ENCODE data around the gene NR2C2. TPM values are rescaled to one million over a fixed set of nuclear protein-coding genes. Genes with fewer than 3 reads are reported as not detected.

NR2C2 gene
- total and polyA plus RNA-seq, 10 of the 15 experiments (the other 5 are each of a cell fraction or from before 2014, with no cell fraction given), result 2.7 to 30.3 (median 18.3) TPM

GRCh38 chr3:14921034-14921616, 26.3 kb upstream of the NR2C2 start (continued):
- no peak for TF ChIP-seq ESRRA (IDR thresholded peaks at IDR 0.05; ENCODE audit: low read length)
- no peak for TF ChIP-seq SP1 (IDR thresholded peaks at IDR 0.05; ENCODE audit: low read depth, low read length)
- TF ChIP-seq TARDBP (IDR thresholded peaks at IDR 0.05; ENCODE audit: borderline replicate concordance), result 0 out of 2 replicates have a peak, but pooled peaks have one; percentile 50

GRCh38 chr3:14921811-14922705, 25.3 kb upstream of the NR2C2 start:
- Histone ChIP-seq H3K4me1 (ENCODE audit: control insufficient read depth, insufficient read depth, low read length) (no peaks in the 10 kb centered on the region), H2AFZ (ENCODE audit: control insufficient read depth, low read depth, low read length) (no peak overlapping the region), H4K20me1 (ENCODE audit: control insufficient read depth, insufficient read depth) (no peaks in the 10 kb centered on the region), H3K9me3 (replicated peaks; ENCODE audit: control insufficient read depth, insufficient read depth, low read length) (no peaks in the 10 kb centered on the region), H3K27me3 (replicated peaks in 1 of 2; ENCODE audit: control insufficient read depth in 2 of 2, insufficient read depth in 2 of 2, low read length in 1 of 2) (no peaks in the 10 kb centered on the region), H3K79me2 (ENCODE audit: control insufficient read depth, insufficient read depth, low read length) (no peaks in the 10 kb centered on the region), H3K27ac (ENCODE audit: control insufficient read depth, insufficient read depth) (no peak overlapping the region), H3K36me3 (ENCODE audit: control insufficient read depth in 2 of 2, insufficient read depth in 2 of 2, low read length in 1 of 2) (no peaks in the 10 kb centered on the region), H3K4me3 (no peak overlapping the region), H3K9ac (ENCODE audit: control insufficient read depth, insufficient read depth, low read length) (no peak overlapping the region), H3K4me2 (ENCODE audit: control insufficient read depth, insufficient read depth) (no peak overlapping the region)
- SMC1A ChIA-PET (ENCODE audit: uncharacterized antibody, unreplicated experiment), result interaction anchor here (0.6 to 2.4 kb wide), 25 partner anchors 8 to 413 kb away, joined by 3 to 23 read pairs (median 3); partner anchors contain the start of genes C3orf20 and NR2C2
- in situ Hi-C loops (cut with MboI), result loop anchor here (5.0 kb wide), 3 partner anchors 125 to 285 kb away; no protein-coding TSS in a partner anchor
- RAD21 ChIA-PET (ENCODE audit: unreplicated experiment), result interaction anchor here (0.6 to 4.1 kb wide), 21 partner anchors 11 to 718 kb away, joined by 3 to 47 read pairs (median 4); partner anchors contain the start of genes C3orf20, CCDC174 and RBSN
- CTCF ChIA-PET, result interaction anchor here (0.5 to 5.3 kb wide), 53 partner anchors 9 to 1026 kb away, joined by 3 to 46 read pairs (median 3); partner anchors contain the start of gene CCDC174
- no peak for ATAC-seq
- no peak for DNase-seq (ENCODE audit: low read depth, low spot score)
- no peak for FAIRE-seq
- POLR2A ChIA-PET, result no interaction called here
- no peak for TF ChIP-seq NRF1 (conservative IDR thresholded peaks at IDR 0.05; ENCODE audit: low read depth, low read length)
- TF ChIP-seq FOS (IDR thresholded peaks at IDR 0.05; ENCODE audit: borderline replicate concordance, extremely low read depth, insufficient read length), result no peak
- no peak for TF ChIP-seq KDM1A (IDR thresholded peaks at IDR 0.05; ENCODE audit: borderline replicate concordance)
- TF ChIP-seq ATF3 (IDR thresholded peaks at IDR 0.05; ENCODE audit: borderline replicate concordance, extremely low read depth, low read depth, low read length), result no peak
- no peak for TF ChIP-seq CHD2 (IDR thresholded peaks at IDR 0.05; ENCODE audit: borderline replicate concordance, low read depth, low read length)
- BruUV-seq (replicated peaks), result no TSS peak
- WGBS (ENCODE audit: insufficient coverage, insufficient replicate concordance, low lambda C conversion rate, missing lambda C conversion rate), result 42% methylated on average over 17 of the region's 21 CpGs
- intact Hi-C loops (cut with micrococcal nuclease; ENCODE audit: unreplicated experiment), result loop anchor here (1.0 to 10.0 kb wide), 7 partner anchors 131 to 720 kb away; partner anchors contain the start of gene CAPN7
